Gastroesophageal sphincter (tissue), 4 donors: ENCODE results near the gene CIBAR2. TPM values are rescaled to one million over a fixed set of nuclear protein-coding genes. Genes with fewer than 3 reads are reported as not detected.

ENCODE experiments used
- ATAC-seq: fragments of 150-250 bp; one replicate; pipeline ENCODE4 v1.9.1; 2016; ENCODE audit warnings: mild to moderate bottlenecking, moderate library complexity
- H3K27ac ChIP-seq, 4 donors: fragments of 200-600 bp; sonication (generic) in 3 of 4; 1 replicate in 3 of 4; 2 replicates in 1 of 4; pipeline ENCODE4 v1.5.1; 2016 to 2019
- H3K27me3 ChIP-seq: fragments of 200-600 bp; sonication (generic); one replicate; pipeline ENCODE4 v1.5.1; 2019
- H3K36me3 ChIP-seq, 2 donors: fragments of 200-600 bp; sonication (generic); one replicate each; pipeline ENCODE4 v1.5.1; 2019; ENCODE audit warnings: control low read depth in 1 of 2
- H3K4me1 ChIP-seq, 3 donors: fragments of 200-600 bp; sonication (generic); 1 replicate in 2 of 3; 2 replicates in 1 of 3; pipeline ENCODE4 v1.5.1; 2016 to 2019; ENCODE audit warnings: control low read depth in 2 of 3
- H3K4me3 ChIP-seq, 2 donors: fragments of 200-600 bp; sonication (generic); one replicate each; pipeline ENCODE4 v1.5.1; 2019; ENCODE audit warnings: mild to moderate bottlenecking in 1 of 2, moderate library complexity in 1 of 2
- H3K9me3 ChIP-seq, 3 donors: fragments of 200-600 bp; sonication (generic); one replicate each; pipeline ENCODE4 v1.5.1; 2017 to 2019; ENCODE audit warnings: control low read depth in 2 of 3
- CTCF ChIP-seq, 4 experiments: fragments of 200-600 bp in 2 of 4; fragments of 450-650 bp in 2 of 4; sonication (generic) in 1 of 4; IDR thresholded peaks; one replicate each; pipeline ENCODE4 v1.5.1; 2017 to 2019; ENCODE audit warnings: antibody characterized with exemption in 4 of 4, mild to moderate bottlenecking in 2 of 4, moderate library complexity in 2 of 4
- EP300 ChIP-seq: sonication (generic); formaldehyde crosslinking; IDR thresholded peaks from one replicate; pipeline ENCODE4 v1.6.1; 2017; ENCODE audit warnings: antibody characterized with exemption, mild to moderate bottlenecking
- POLR2A ChIP-seq, 2 donors: fragments of 450-650 bp; IDR thresholded peaks; one replicate each; pipeline ENCODE4 v1.6.1; 2017; ENCODE audit warnings: antibody characterized with exemption in 2 of 2, mild to moderate bottlenecking in 2 of 2, moderate library complexity in 1 of 2
- POLR2AphosphoS5 ChIP-seq: sonication (generic); formaldehyde crosslinking; IDR thresholded peaks from one replicate; pipeline ENCODE4 v1.6.1; 2017; ENCODE audit warnings: antibody characterized with exemption
- WGBS, 2 donors: methylation state at CpG; one replicate each; pipeline ENCODE4 v1.1.5; 2018; ENCODE audit warnings: low coverage in 1 of 2; 5-methylcytosine and 5-hydroxymethylcytosine counted together
- total RNA-seq, 4 donors: library from RNA; depleted of rRNA; stranded (reverse); fragments of >200 nt; gene quantifications; one replicate each; pipeline ENCODE4 v1.1.0, GENCODE V29; 2016

The CIBAR2 gene
- total RNA-seq, 4 donors from 2014 or later: not detected

GRCh38 chr16:85075236-85075924, 36.9 kb downstream of the CIBAR2 start:
- Histone ChIP-seq H3K4me3 (no peak overlapping the region), H3K4me1 (peaks cover 0 to 9% (median 0%) of the 10 kb centered on the region in 3 donors)
- no peak for ATAC-seq

GRCh38 chr16:85074225-85074914, 37.9 kb downstream of the CIBAR2 start:
- no peaks in the 10 kb centered on the region for H3K9me3 ChIP-seq
- no peak overlapping the region for H3K27ac ChIP-seq
- peaks cover 0 to 91% of the 10 kb centered on the region in 2 donors for H3K36me3 ChIP-seq
- no peak for ATAC-seq
- no peaks in the 10 kb centered on the region for H3K27me3 ChIP-seq
- no peak overlapping the region for H3K4me3 ChIP-seq
- WGBS, 2 donors: 89 to 98% methylated on average over 4 of the region's 6 CpGs
- H3K4me1 ChIP-seq: peaks cover 0 to 9% (median 0%) of the 10 kb centered on the region in 3 donors
- TF ChIP-seq EP300: no peak
- no peak for TF ChIP-seq CTCF (IDR thresholded peaks at IDR 0.05)
- no peak for TF ChIP-seq POLR2AphosphoS5
- TF ChIP-seq POLR2A (IDR thresholded peaks at IDR 0.05): no peak

More at GRCh38 chr16:85075236-85075924, 36.9 kb downstream of the CIBAR2 start:
- Histone ChIP-seq H3K27ac (no peak overlapping the region), H3K36me3 (peaks cover 0 to 90% of the 10 kb centered on the region in 2 donors), H3K27me3 (no peaks in the 10 kb centered on the region), H3K9me3 (no peaks in the 10 kb centered on the region)
- TF ChIP-seq POLR2A (IDR thresholded peaks at IDR 0.05) (no peak), CTCF (IDR thresholded peaks at IDR 0.05) (no peak), POLR2AphosphoS5 (no peak), EP300 (no peak)
- WGBS, 2 donors: 96% methylated on average over 13 of the region's 16 CpGs; no CpG with 5 or more reads in 1 of the 2 donors

GRCh38 chr16:85072947-85073346, 39.3 kb downstream of the CIBAR2 start:
- TF ChIP-seq EP300 (no peak), POLR2AphosphoS5 (peak; percentile 9)
- Histone ChIP-seq H3K27ac (peak overlapping the region in 2 of 4 donors; percentile 5 to 24), H3K27me3 (no peaks in the 10 kb centered on the region), H3K9me3 (no peaks in the 10 kb centered on the region), H3K36me3 (peaks cover 0 to 91% of the 10 kb centered on the region in 2 donors), H3K4me3 (no peak overlapping the region), H3K4me1 (peaks cover 0 to 9% (median 0%) of the 10 kb centered on the region in 3 donors)
- ATAC-seq: peak; percentile 88
- no CpG with 5 or more reads among the region's 13 CpGs for WGBS, 2 donors

- 79 to 83% methylated on average over 6 of the region's 8 CpGs for WGBS, 2 donors
- Histone ChIP-seq H3K36me3 (peaks cover 0 to 91% of the 10 kb centered on the region in 2 donors), H3K27me3 (no peaks in the 10 kb centered on the region), H3K27ac (no peak overlapping the region), H3K4me1 (peaks cover 0 to 9% (median 0%) of the 10 kb centered on the region in 3 donors), H3K9me3 (no peaks in the 10 kb centered on the region), H3K4me3 (no peak overlapping the region)
- no peak for ATAC-seq
- TF ChIP-seq CTCF (IDR thresholded peaks at IDR 0.05) (no peak), POLR2AphosphoS5 (no peak), POLR2A (IDR thresholded peaks at IDR 0.05) (no peak), EP300 (no peak)
Measured at GRCh38 chr16:85072076-85072860, 40.0 kb downstream of the CIBAR2 start.

- H3K4me1 ChIP-seq: peaks cover 0 to 9% (median 0%) of the 10 kb centered on the region in 3 donors
- ATAC-seq: no peak
- TF ChIP-seq CTCF (IDR thresholded peaks at IDR 0.05): no peak
- TF ChIP-seq EP300: no peak
- TF ChIP-seq POLR2A (IDR thresholded peaks at IDR 0.05): no peak
- no peak for TF ChIP-seq POLR2AphosphoS5
- no peaks in the 10 kb centered on the region for H3K9me3 ChIP-seq
- H3K27ac ChIP-seq: no peak overlapping the region
- 100% methylated on average over 1 of the region's 7 CpGs; no CpG with 5 or more reads in 1 of the 2 donors for WGBS, 2 donors
- no peak overlapping the region for H3K4me3 ChIP-seq
- no peaks in the 10 kb centered on the region for H3K27me3 ChIP-seq
- peaks cover 0 to 79% of the 10 kb centered on the region in 2 donors for H3K36me3 ChIP-seq
Measured at GRCh38 chr16:85069171-85069570, 43.1 kb downstream of the CIBAR2 start.
